ENCODE results near the gene OXCT1. TPM values are rescaled to one million over a fixed set of nuclear protein-coding genes. Genes with fewer than 3 reads are reported as not detected.
A peak's percentile ranks its signal among the peaks of the same experiment; 100 is the strongest.

OXCT1 gene
- total RNA-seq, 4 donors from 2014 or later = 19.5 to 335 (median 25.1) TPM

- intact Hi-C loops (cut with DNase I) = no loop called here
- Histone ChIP-seq H3K36me3 (peaks cover 0 to 5% of the 10 kb centered on the region in 2 donors), H3K27me3 (no peaks in the 10 kb centered on the region), H3K9me3 (no peaks in the 10 kb centered on the region), H3K4me1 (peaks cover 5% of the 10 kb centered on the region in 2 donors), H3K4me3 (replicated peaks in 1 of 3) (peak overlapping the region in 2 of 3 donors; percentile 21 to 36), H3K27ac (peak overlapping the region; percentile 70 to 84 (median 71))
- TF ChIP-seq CTCF (IDR thresholded peaks at IDR 0.05) (no peak), POLR2A (IDR thresholded peaks at IDR 0.05) (no peak)
- no peak for DNase-seq
- WGBS, 2 donors = 41 to 43% methylated on average over 8 of the region's 8 CpGs
Measured at GRCh38 chr5:41903382-41903891, 33.2 kb upstream of the OXCT1 start.

GRCh38 chr5:41896230-41896629, 26.0 kb upstream of the OXCT1 start:
- TF ChIP-seq CTCF (IDR thresholded peaks at IDR 0.05) (no peak), POLR2A (IDR thresholded peaks at IDR 0.05) (no peak)
- H3K27ac ChIP-seq = no peak overlapping the region
- H3K36me3 ChIP-seq = no peaks in the 10 kb centered on the region
- H3K27me3 ChIP-seq = no peaks in the 10 kb centered on the region
- no peaks in the 10 kb centered on the region for H3K9me3 ChIP-seq
- intact Hi-C loops (cut with DNase I) = no loop called here
- WGBS, 2 donors = 62 to 70% methylated on average over 2 of the region's 2 CpGs
- H3K4me3 ChIP-seq (replicated peaks in 1 of 3) = no peak overlapping the region
- no peaks in the 10 kb centered on the region for H3K4me1 ChIP-seq
- no peak for DNase-seq

- Histone ChIP-seq H3K4me1 (no peaks in the 10 kb centered on the region), H3K4me3 (replicated peaks in 1 of 3) (no peak overlapping the region), H3K27ac (no peak overlapping the region), H3K9me3 (no peaks in the 10 kb centered on the region), H3K27me3 (no peaks in the 10 kb centered on the region), H3K36me3 (no peaks in the 10 kb centered on the region)
- no peak for DNase-seq
- intact Hi-C loops (cut with DNase I) = no loop called here
- TF ChIP-seq CTCF (IDR thresholded peaks at IDR 0.05) = no peak
- no peak for TF ChIP-seq POLR2A (IDR thresholded peaks at IDR 0.05)
- 78 to 87% methylated on average over 3 of the region's 3 CpGs for WGBS, 2 donors
Measured at GRCh38 chr5:41893074-41893851, 23.0 kb upstream of the OXCT1 start.

- intact Hi-C loops (cut with DNase I) = no loop called here
- H3K4me3 ChIP-seq (replicated peaks in 1 of 3) = no peak overlapping the region
- no peak for DNase-seq
- no peaks in the 10 kb centered on the region for H3K9me3 ChIP-seq
- no peaks in the 10 kb centered on the region for H3K36me3 ChIP-seq
- H3K27me3 ChIP-seq = no peaks in the 10 kb centered on the region
- no peak overlapping the region for H3K27ac ChIP-seq
- TF ChIP-seq CTCF (IDR thresholded peaks at IDR 0.05) = no peak
- TF ChIP-seq POLR2A (IDR thresholded peaks at IDR 0.05) = no peak
- no peaks in the 10 kb centered on the region for H3K4me1 ChIP-seq
Measured at GRCh38 chr5:41892031-41892430, 21.8 kb upstream of the OXCT1 start.

- Histone ChIP-seq H3K9me3 (no peaks in the 10 kb centered on the region), H3K4me1 (no peaks in the 10 kb centered on the region), H3K27ac (no peak overlapping the region), H3K36me3 (no peaks in the 10 kb centered on the region), H3K27me3 (no peaks in the 10 kb centered on the region), H3K4me3 (replicated peaks in 1 of 3) (no peak overlapping the region)
- DNase-seq = no peak
- intact Hi-C loops (cut with DNase I) = no loop called here
- TF ChIP-seq CTCF (IDR thresholded peaks at IDR 0.05) (no peak), POLR2A (IDR thresholded peaks at IDR 0.05) (no peak)
- 71 to 74% methylated on average over 2 of the region's 2 CpGs for WGBS, 2 donors
Measured at GRCh38 chr5:41891066-41891707, 21.0 kb upstream of the OXCT1 start.

Data from thyroid gland (tissue), 4 donors.